ENCODE measurements around the gene DCC.

The DCC gene

DNA sequence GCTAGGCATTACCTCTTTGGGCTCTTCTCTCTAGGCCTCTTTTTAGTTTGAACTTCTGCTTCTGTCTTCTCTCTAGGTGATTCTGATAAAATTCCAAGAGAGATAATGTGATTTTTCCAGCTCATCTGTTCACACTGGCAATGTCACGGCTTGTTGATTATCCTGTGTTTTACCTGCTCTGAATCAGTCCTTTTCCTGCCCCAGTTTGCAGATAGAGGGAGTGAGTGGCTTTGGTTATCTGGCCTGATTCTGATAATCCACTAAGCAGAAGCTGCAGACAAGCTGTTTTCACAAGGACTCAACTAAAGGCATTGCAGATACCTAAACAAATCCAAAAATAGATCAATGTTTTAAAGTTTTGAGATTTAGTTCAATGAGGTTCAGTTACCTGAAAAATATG, 111.9 kb downstream of the DCC start:
- TF ChIP-seq, protein P1, sequence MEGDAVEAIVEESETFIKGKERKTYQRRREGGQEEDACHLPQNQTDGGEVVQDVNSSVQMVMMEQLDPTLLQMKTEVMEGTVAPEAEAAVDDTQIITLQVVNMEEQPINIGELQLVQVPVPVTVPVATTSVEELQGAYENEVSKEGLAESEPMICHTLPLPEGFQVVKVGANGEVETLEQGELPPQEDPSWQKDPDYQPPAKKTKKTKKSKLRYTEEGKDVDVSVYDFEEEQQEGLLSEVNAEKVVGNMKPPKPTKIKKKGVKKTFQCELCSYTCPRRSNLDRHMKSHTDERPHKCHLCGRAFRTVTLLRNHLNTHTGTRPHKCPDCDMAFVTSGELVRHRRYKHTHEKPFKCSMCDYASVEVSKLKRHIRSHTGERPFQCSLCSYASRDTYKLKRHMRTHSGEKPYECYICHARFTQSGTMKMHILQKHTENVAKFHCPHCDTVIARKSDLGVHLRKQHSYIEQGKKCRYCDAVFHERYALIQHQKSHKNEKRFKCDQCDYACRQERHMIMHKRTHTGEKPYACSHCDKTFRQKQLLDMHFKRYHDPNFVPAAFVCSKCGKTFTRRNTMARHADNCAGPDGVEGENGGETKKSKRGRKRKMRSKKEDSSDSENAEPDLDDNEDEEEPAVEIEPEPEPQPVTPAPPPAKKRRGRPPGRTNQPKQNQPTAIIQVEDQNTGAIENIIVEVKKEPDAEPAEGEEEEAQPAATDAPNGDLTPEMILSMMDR (IDR thresholded peaks at IDR 0.05; ENCODE audit: low read depth, low read length), result no peak
- Histone ChIP-seq H3K27me3 (no peaks in the 10 kb centered on the region), H3K4me3 (ENCODE audit: low read depth, low read length) (no peak overlapping the region), H3K9me3 (no peaks in the 10 kb centered on the region), H3K4me1 (no peaks in the 10 kb centered on the region), H3K36me3 (no peaks in the 10 kb centered on the region)
- DNase-seq, result no peak

DNA sequence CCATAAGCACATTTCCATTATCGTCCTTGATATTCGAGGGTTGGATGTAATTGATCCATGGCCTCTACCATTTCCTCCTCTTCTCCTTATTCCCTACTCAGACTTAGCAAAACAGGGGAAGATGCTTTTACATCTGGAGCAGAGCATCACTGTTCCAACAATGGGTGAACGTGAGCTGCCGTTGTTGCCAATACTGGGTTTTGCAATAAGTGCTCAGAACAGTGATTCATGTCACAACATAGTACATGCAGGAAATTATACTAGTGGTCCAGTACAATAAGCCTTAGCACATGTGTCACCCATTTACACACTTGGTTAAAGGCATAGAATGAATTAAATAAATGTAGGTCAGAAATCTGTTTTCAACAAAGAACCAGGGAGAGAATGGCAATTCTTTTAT, 112.4 kb downstream of the DCC start:
- no peak for DNase-seq
- H3K9me3 ChIP-seq, result no peaks in the 10 kb centered on the region
- H3K4me1 ChIP-seq, result no peaks in the 10 kb centered on the region
- H3K27me3 ChIP-seq, result no peaks in the 10 kb centered on the region
- no peaks in the 10 kb centered on the region for H3K36me3 ChIP-seq
- no peak overlapping the region for H3K4me3 ChIP-seq (ENCODE audit: low read depth, low read length)
- TF ChIP-seq, protein P1 (IDR thresholded peaks at IDR 0.05; ENCODE audit: low read depth, low read length), result no peak

DNA sequence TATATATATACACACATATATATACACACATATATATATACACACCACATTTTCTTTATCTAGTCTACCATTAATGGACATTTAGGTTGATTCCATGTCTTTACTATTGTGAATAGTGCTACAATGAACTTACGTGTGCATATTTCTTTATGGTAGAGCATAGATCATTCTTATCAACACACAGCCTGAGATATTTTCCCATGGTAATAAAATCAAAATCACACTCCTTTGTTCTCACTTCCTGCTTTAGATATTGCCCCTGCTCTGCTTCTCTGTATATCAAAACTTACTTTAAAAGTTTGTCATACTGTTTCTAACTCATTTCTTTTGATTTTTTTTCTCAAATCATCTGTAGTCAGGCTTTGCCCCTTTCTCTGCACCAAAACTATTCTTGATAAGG, 119.9 kb downstream of the DCC start:
- TF ChIP-seq, protein P1 (IDR thresholded peaks at IDR 0.05; ENCODE audit: low read depth, low read length), result no peak
- Histone ChIP-seq H3K36me3 (no peaks in the 10 kb centered on the region), H3K9me3 (no peaks in the 10 kb centered on the region), H3K4me1 (no peaks in the 10 kb centered on the region), H3K27me3 (no peaks in the 10 kb centered on the region), H3K4me3 (ENCODE audit: low read depth, low read length) (no peak overlapping the region)
- DNase-seq, result no peak

DNA sequence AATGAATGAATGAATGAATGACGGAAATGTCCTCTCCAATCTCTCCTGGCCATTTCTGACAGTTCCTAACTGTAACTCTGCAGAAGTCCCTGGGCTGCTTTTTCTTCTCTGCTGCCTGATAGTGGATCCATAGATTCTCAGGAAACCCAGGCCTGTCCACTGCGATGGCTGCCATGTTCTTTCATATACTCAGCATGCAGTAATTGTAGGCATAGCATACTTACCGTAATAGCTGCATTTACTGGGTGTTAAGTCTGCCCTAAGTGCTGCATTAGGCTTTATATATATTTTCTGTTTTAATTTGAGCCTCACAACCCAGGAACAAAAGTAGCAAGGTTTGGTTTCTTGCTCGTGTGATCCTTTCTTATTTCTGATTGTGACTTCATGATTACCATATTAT, 122.9 kb downstream of the DCC start:
- Histone ChIP-seq H3K4me3 (ENCODE audit: low read depth, low read length) (no peak overlapping the region), H3K4me1 (no peaks in the 10 kb centered on the region), H3K36me3 (no peaks in the 10 kb centered on the region), H3K9me3 (no peaks in the 10 kb centered on the region), H3K27me3 (no peaks in the 10 kb centered on the region)
- DNase-seq, result no peak
- TF ChIP-seq, protein P1 (IDR thresholded peaks at IDR 0.05; ENCODE audit: low read depth, low read length), result no peak

DNA sequence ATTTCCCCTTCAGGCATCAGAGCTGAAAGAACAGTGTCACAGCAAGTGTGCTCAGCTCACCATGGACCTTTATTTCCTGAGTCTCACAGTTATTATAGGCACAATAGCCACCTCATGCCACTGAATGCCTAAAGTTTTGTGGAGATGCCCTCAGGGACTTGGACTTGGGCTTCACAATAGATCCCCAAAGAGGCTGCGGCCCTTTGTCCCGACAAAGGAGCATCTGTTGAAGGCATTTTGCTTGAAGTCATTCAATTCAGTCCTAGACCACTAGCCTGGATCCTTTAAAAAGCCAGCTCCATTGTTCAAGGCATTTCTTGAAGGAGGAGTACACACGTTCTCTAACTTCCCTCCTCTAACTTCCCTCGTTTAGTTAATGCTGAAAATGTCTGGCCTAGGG, 125.4 kb downstream of the DCC start:
- no peak for DNase-seq
- Histone ChIP-seq H3K27me3 (no peaks in the 10 kb centered on the region), H3K36me3 (no peaks in the 10 kb centered on the region), H3K4me1 (no peaks in the 10 kb centered on the region), H3K4me3 (ENCODE audit: low read depth, low read length) (no peak overlapping the region), H3K9me3 (no peaks in the 10 kb centered on the region)
- TF ChIP-seq, protein P1 (IDR thresholded peaks at IDR 0.05; ENCODE audit: low read depth, low read length), result no peak

DNA sequence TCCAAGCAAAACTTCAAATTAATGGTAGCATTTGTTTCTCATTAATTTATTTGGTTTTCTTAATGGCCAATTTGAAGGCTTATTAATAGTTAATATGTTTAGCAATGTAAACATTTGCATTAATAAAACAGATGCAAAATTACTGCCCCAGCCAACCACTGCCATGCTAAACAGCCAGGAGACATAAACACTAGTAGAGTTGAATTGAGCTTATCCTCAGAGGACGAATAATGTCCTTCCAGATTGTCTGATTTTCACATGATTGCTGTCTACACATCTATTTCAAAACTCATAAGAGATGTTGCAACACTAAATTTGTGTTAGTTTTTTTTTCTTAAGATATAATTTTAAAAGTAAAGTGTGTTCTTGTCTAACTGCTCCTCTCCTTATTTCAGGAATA, 128.5 kb downstream of the DCC start:
- Histone ChIP-seq H3K4me3 (ENCODE audit: low read depth, low read length) (no peak overlapping the region), H3K36me3 (no peaks in the 10 kb centered on the region), H3K9me3 (no peaks in the 10 kb centered on the region), H3K27me3 (no peaks in the 10 kb centered on the region), H3K4me1 (no peaks in the 10 kb centered on the region)
- DNase-seq, result no peak
- TF ChIP-seq, protein P1 (IDR thresholded peaks at IDR 0.05; ENCODE audit: low read depth, low read length), result no peak

Data from BE2C (cell line).